GM18519 (cell line): Measurements from ENCODE around the gene PATL1.
"Not testable (repeated sequence)": the region's sequence is repeated elsewhere in the genome, so short reads cannot be mapped to it uniquely, and the experiment has no call there.

ENCODE experiments used
- ATAC-seq: cut with Tn5 transposase; IDR thresholded peaks from one replicate; pipeline ENCODE4 v1.9.1; 2021; ENCODE audit warnings: mild to moderate bottlenecking, moderate library complexity; ENCODE audit not compliant: unreplicated experiment, low FRiP score

The PATL1 gene

GRCh38 chr11:59668950-59669610 is at the start of gene PATL1:
PATL1 (minus strand) TSS chr11:59669037; CDS start chr11:59668895, 142 bp downstream.
- peak; percentile 90 for ATAC-seq

GRCh38 chr11:59716051-59716450 is 47.2 kb upstream of the PATL1 start:
- ATAC-seq: no peak

- ATAC-seq: no peak
Measured at GRCh38 chr11:59713745-59714144, 44.9 kb upstream of the PATL1 start, which contains the start of gene OR10V1. OR10V1 (minus strand) TSS chr11:59713845; CDS start chr11:59713845, 0 bp downstream.

GRCh38 chr11:59710136-59710847 is 41.5 kb upstream of the PATL1 start:
- no peak for ATAC-seq

GRCh38 chr11:59708537-59708936 is 39.7 kb upstream of the PATL1 start:
- no peak for ATAC-seq

- no peak for ATAC-seq
Measured at GRCh38 chr11:59707371-59707770, 38.5 kb upstream of the PATL1 start.

GRCh38 chr11:59706518-59707285 is 37.9 kb upstream of the PATL1 start:
- ATAC-seq: no peak

- no peak for ATAC-seq
Measured at GRCh38 chr11:59705294-59705693, 36.5 kb upstream of the PATL1 start.

- ATAC-seq: not testable (repeated sequence)
Measured at GRCh38 chr11:59703515-59703914, 34.7 kb upstream of the PATL1 start.

- not testable (repeated sequence) for ATAC-seq
Measured at GRCh38 chr11:59700157-59700556, 31.3 kb upstream of the PATL1 start.

GRCh38 chr11:59698506-59698905 is 29.7 kb upstream of the PATL1 start:
- ATAC-seq: no peak

- ATAC-seq: no peak
Measured at GRCh38 chr11:59692915-59693314, 24.1 kb upstream of the PATL1 start.

GRCh38 chr11:59691156-59691555 is 22.3 kb upstream of the PATL1 start:
- ATAC-seq: no peak

GRCh38 chr11:59689015-59689414 is 20.2 kb upstream of the PATL1 start:
- ATAC-seq: no peak

- not testable (repeated sequence) for ATAC-seq
Measured at GRCh38 chr11:59681260-59681725, 12.5 kb upstream of the PATL1 start.

GRCh38 chr11:59680287-59681154 is 11.7 kb upstream of the PATL1 start:
- peak; percentile 94 for ATAC-seq

- no peak for ATAC-seq
Measured at GRCh38 chr11:59679347-59679746, 10.5 kb upstream of the PATL1 start.

GRCh38 chr11:59678813-59679165 is 10.0 kb upstream of the PATL1 start:
- no peak for ATAC-seq

- no peak for ATAC-seq
Measured at GRCh38 chr11:59678118-59678812, 9.4 kb upstream of the PATL1 start.

GRCh38 chr11:59676205-59676604 is 7.4 kb upstream of the PATL1 start:
- ATAC-seq: no peak
